GM19240 (cell line): ENCODE data around the gene XPR1.
"Not testable (repeated sequence)": the region's sequence is repeated elsewhere in the genome, so short reads cannot be mapped to it uniquely, and the experiment has no call there.

ENCODE experiments used
- DNase-seq: peaks from one replicate; pipeline ENCODE4 v3.0.0; 2011; ENCODE audit warnings: low spot score; ENCODE audit not compliant: insufficient read length

The XPR1 gene

GRCh38 chr1:180778782-180779398 is 147.1 kb downstream of the XPR1 start:
- no peak for DNase-seq

- DNase-seq: no peak
These were observed 147.8 kb downstream of the XPR1 start for GRCh38 chr1:180779584-180779983.

GRCh38 chr1:180781718-180782117 is 149.9 kb downstream of the XPR1 start:
- DNase-seq: no peak

- no peak for DNase-seq
These were observed 153.5 kb downstream of the XPR1 start for GRCh38 chr1:180785291-180785690.

GRCh38 chr1:180785887-180786286 is 154.1 kb downstream of the XPR1 start:
- DNase-seq: no peak

GRCh38 chr1:180786624-180787023 is 154.8 kb downstream of the XPR1 start:
- DNase-seq: no peak

GRCh38 chr1:180787628-180788307 is 155.9 kb downstream of the XPR1 start:
- DNase-seq: no peak

GRCh38 chr1:180789460-180789859 is 157.6 kb downstream of the XPR1 start:
- no peak for DNase-seq

- not testable (repeated sequence) for DNase-seq
These were observed 159.3 kb downstream of the XPR1 start for GRCh38 chr1:180791152-180791551.

GRCh38 chr1:180791806-180792205 is 160.0 kb downstream of the XPR1 start:
- no peak for DNase-seq

GRCh38 chr1:180793451-180793850 is 161.6 kb downstream of the XPR1 start:
- DNase-seq: no peak

GRCh38 chr1:180796897-180797640 is 165.2 kb downstream of the XPR1 start:
- no peak for DNase-seq

GRCh38 chr1:180800945-180801344 is 169.1 kb downstream of the XPR1 start:
- DNase-seq: no peak

- no peak for DNase-seq
These were observed 171.0 kb downstream of the XPR1 start for GRCh38 chr1:180802813-180803212.

- DNase-seq: no peak
These were observed 173.5 kb downstream of the XPR1 start for GRCh38 chr1:180805316-180805715.

GRCh38 chr1:180811298-180811697 is 179.5 kb downstream of the XPR1 start:
- DNase-seq: no peak

- no peak for DNase-seq
These were observed 180.1 kb downstream of the XPR1 start for GRCh38 chr1:180811886-180812285.

- no peak for DNase-seq
These were observed 182.4 kb downstream of the XPR1 start for GRCh38 chr1:180814258-180814657.

GRCh38 chr1:180815188-180815587 is 183.4 kb downstream of the XPR1 start:
- DNase-seq: no peak

GRCh38 chr1:180816132-180816531 is 184.3 kb downstream of the XPR1 start:
- no peak for DNase-seq

- DNase-seq: no peak
These were observed 190.1 kb downstream of the XPR1 start for GRCh38 chr1:180821970-180822369.

- not testable (repeated sequence) for DNase-seq
These were observed 199.7 kb downstream of the XPR1 start for GRCh38 chr1:180831507-180831906.
